Eye (tissue), 1 donor: ENCODE measurements around the gene CDH23.

Source experiments
- DNase-seq: peaks from one replicate; pipeline ENCODE4 v3.0.0-alpha.2; 2015

CDH23 gene

GRCh38 chr10:71521504-71522441 lies 125.1 kb downstream of the CDH23 start:
- peak; percentile 42 for DNase-seq

- no peak for DNase-seq
Observed at GRCh38 chr10:71522442-71523144, 125.9 kb downstream of the CDH23 start.

- no peak for DNase-seq
Observed at GRCh38 chr10:71523756-71524155, 127.0 kb downstream of the CDH23 start.

- no peak for DNase-seq
Observed at GRCh38 chr10:71525092-71525491, 128.4 kb downstream of the CDH23 start.

GRCh38 chr10:71525721-71526120 lies 129.0 kb downstream of the CDH23 start:
- no peak for DNase-seq

- DNase-seq: no peak
Observed at GRCh38 chr10:71526653-71527052, 129.9 kb downstream of the CDH23 start.

GRCh38 chr10:71527135-71527534 lies 130.4 kb downstream of the CDH23 start:
- DNase-seq: peak; percentile 96

GRCh38 chr10:71528371-71529206 lies 131.9 kb downstream of the CDH23 start:
- DNase-seq: peak; percentile 95

- DNase-seq: no peak
Observed at GRCh38 chr10:71529207-71529827, 132.6 kb downstream of the CDH23 start.

- DNase-seq: no peak
Observed at GRCh38 chr10:71530781-71531180, 134.1 kb downstream of the CDH23 start.

GRCh38 chr10:71531485-71532446 lies 135.0 kb downstream of the CDH23 start:
- peak; percentile 85 for DNase-seq

- DNase-seq: no peak
Observed at GRCh38 chr10:71532878-71533277, 136.2 kb downstream of the CDH23 start.

GRCh38 chr10:71533936-71534335 lies 137.2 kb downstream of the CDH23 start:
- DNase-seq: no peak

- peak; percentile 44 for DNase-seq
Observed at GRCh38 chr10:71534568-71535194, 138.0 kb downstream of the CDH23 start.

GRCh38 chr10:71536332-71536731 lies 139.6 kb downstream of the CDH23 start:
- no peak for DNase-seq

GRCh38 chr10:71537125-71537524 lies 140.4 kb downstream of the CDH23 start:
- DNase-seq: no peak

GRCh38 chr10:71537681-71538080 lies 141.0 kb downstream of the CDH23 start:
- no peak for DNase-seq

GRCh38 chr10:71538608-71539260 lies 142.0 kb downstream of the CDH23 start:
- no peak for DNase-seq

GRCh38 chr10:71539442-71540118 lies 142.9 kb downstream of the CDH23 start:
- no peak for DNase-seq

- no peak for DNase-seq
Observed at GRCh38 chr10:71542478-71542877, 145.8 kb downstream of the CDH23 start.
